SHP77 (cell line): Measurements from ENCODE around the gene SIGLEC15.
"Not testable (repeated sequence)": the region's sequence is repeated elsewhere in the genome, so short reads cannot be mapped to it uniquely, and the experiment has no call there.

Experiments used
- DNase-seq, 2 experiments: peaks; one replicate each; lab custom pipeline; 2025; lab: John Stamatoyannopoulos, UW

Gene SIGLEC15, protein sequence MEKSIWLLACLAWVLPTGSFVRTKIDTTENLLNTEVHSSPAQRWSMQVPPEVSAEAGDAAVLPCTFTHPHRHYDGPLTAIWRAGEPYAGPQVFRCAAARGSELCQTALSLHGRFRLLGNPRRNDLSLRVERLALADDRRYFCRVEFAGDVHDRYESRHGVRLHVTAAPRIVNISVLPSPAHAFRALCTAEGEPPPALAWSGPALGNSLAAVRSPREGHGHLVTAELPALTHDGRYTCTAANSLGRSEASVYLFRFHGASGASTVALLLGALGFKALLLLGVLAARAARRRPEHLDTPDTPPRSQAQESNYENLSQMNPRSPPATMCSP

DNA sequence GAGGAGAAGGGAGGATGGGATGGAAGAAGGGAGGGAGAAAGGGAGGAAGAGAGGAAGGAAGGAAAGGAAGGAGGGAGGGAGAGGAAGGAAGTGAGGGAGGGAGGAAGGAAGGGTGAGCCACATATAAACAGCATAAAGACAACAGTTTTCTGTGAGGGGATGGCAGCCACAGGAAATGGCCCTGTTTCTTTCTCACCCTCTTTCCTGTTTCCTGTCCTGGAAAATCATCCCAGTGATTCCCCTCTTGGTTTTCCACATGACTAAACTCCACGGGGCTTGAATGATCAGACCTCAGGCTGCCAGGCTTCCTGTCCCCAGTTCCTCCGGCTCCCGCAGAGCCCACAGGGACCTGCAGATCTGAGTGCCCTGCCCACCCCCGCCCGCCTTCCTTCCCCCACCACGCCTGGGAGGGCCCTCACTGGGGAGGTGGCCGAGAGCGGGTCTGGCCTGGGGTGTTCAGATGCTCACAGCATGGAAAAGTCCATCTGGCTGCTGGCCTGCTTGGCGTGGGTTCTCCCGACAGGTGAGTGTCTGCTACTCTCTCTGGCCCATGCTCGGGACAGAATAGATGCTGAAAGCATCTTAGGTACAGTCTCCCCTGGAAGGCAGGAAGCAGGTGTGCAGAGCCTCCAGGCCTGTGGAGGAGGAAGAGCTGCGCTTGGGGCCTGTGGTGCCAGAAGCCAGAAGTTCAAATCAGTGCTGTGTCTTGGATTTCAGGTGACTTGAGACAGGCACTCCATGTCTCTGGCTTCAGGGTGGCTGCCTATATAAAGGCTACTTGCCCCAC is at the start of gene SIGLEC15:
TSS of gene SIGLEC15 (plus strand) at position 418 of the 787 bp plus-strand sequence. CDS start at position 472, 54 bp downstream.
- no peak for DNase-seq

DNA sequence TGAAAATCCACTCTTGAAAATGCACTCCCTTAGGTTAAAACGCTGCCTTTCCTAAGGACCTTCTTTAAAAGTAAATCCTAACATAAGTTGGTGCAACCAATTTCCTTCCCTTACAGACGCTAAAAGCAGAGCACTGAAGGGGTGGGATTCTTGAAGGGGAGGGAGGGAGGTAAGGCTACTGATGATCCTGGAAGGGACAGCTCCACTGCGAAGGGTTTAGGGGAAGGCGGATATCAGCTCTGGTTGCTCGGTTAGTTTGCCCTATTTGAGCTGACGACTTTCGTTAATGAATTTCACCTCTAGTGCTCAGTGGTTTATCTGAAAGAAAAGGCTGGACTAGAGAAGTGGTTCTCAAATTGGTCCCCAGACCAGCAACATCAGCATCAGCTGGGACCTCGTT is 49.7 kb upstream of the SIGLEC15 start:
- no peak for DNase-seq

DNA sequence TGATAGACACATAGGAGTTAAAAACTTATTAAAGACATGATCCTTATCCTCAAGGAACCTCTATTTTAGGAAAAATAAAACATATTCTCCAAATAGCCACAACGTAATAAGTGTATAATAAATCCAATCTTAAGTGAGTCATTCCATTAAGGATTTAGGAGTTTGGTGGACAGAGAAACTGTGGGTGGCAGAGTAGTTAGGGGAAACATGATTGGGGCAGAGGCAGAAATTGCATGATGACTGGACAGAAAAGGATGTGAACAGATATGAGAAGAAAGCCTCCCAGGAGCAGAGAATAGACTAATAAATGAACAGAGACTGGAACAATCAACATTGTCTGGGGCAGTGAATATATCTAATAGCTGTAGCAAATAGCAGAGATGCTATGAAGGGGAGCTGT is 48.1 kb upstream of the SIGLEC15 start:
- no peak for DNase-seq

DNA sequence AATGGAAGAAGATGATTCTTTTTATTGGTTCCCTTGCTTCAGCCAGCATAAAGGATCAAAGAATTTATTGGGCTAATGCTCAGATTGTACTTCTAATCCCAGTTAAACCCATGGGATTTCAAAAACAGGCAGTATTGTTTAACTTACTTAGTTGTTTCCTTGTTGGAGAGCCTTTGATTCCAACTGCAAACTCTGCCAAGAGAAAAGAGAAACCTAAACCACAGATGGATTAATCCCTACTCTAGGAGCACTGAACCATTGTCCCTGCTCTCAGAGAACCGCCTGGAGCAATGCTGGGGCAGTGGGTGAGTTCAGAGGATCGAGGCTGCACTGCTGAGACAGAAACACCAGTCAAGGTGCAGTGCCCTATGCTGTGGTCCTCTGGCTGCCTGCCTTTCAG is 44.9 kb upstream of the SIGLEC15 start:
- DNase-seq = no peak

DNA sequence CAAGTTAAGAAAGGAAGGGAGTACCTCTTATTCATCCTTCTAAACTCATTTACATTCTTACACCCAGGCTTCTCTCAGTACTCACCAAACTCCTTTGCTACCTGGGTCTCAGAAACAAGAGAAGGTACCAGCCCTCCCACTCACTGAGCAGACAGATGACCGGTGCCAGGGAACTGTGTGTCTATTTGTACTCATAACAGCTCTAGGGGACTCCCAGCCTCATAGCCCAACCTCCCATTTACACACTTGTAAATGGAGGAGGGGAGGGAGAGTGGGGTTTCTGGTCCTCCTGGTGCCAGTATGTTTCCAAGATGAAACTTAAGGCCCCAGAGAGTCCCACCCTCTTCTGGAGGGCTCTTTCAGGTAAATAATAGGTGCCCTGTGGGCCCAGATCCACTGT is 42.8 kb upstream of the SIGLEC15 start:
- no peak for DNase-seq

DNA sequence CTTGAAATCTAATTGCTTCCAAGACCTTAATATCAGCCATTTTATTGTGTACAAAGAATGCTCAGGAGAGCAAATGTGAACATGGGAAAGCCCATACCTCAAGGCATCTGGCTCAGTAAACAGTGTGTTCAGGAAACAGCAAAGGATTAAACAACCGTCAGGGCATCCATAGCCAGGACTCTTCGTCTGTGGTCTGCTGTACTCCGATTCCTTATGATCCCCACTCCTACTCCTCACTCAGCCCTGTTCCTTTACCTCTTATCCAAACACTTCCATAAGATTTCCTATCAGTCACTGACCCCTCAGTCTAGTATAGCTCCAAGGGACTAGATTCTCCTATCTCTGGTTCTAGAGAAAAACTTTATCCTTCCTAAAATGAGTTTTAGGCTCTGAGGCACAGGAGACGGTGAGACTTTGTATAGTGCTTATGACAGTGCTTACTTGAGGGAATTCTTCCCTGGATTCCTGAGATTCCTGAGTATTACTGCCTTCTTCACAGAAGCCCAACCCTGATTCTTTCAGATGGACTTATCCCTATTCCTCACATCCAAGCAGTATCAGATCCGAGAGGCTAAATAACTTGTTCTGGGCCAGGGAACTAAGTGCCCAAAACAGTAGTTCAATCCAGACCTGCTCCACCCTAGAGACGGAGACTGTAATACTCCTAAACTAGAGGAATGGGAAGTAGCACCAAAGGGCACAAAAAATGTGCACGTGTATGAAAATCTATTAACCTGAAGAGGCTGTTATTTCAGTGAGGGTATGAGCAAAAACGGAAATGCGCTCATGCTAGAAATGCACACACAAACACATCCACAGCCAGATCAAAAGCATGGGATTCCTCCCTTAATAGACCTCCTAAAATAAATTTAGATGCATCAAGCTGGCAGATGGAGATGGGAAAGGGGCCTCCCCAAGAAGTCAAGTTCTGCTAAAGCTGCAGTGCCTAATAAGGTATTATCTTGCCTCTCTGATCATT is 42.1 kb upstream of the SIGLEC15 start:
- DNase-seq = no peak

DNA sequence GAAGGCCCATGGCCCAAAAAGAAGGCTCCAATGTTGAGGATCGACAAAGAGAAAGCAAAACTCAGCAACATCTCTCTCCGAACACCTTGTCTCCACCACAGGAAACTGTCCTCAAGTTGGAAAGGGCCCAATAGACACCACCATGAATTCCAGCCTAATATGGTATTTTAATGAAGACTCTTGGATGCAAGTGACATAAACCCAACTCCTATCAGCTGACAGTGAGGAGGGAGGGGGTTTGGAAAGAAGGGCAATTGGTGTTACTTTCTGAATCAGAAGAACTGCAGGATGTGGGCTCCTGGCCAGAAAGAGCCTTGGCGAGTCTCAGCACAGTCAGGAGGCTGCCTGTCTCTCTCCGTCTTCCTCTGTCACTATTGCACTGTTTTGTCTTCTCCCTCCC is 40.3 kb upstream of the SIGLEC15 start:
- DNase-seq = no peak

DNA sequence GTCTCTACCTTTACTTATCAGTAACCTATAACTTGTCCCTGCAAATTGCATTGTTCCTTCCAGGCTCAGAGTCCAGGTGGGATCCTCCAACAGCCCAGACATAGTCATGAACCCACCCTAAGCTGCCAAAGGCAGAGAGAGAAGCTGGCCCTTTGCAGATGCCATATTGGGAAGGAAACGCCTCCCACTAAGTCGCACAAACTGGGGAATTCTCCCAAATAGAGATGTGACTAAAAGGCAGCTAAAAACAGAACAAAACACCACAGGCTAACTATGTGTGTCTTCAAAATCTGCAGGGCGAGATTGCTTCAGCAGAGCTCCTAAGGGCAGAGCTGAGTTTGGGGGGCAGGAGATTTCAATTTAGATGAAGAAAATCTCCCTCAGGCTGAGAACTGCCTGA is 38.5 kb upstream of the SIGLEC15 start:
- DNase-seq = no peak

DNA sequence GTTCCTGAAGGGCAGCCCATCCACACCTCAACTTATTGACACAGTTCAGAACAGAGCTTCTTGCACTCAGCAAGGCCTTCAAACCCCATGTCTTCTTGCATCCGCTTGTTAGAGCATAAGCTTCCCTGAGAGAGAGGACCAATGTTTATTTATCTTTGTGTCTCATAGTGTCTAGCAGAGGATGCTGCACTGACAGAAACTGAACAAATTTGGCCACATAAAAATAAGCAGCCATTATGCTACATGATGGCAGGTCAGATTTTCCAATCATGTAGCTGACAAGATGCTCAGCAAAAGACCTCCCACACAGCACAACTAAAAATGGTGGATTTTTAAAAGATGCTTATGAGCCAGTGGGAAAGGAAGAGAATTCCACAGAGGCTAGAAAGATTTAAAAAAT is 38.1 kb upstream of the SIGLEC15 start:
- no peak for DNase-seq

DNA sequence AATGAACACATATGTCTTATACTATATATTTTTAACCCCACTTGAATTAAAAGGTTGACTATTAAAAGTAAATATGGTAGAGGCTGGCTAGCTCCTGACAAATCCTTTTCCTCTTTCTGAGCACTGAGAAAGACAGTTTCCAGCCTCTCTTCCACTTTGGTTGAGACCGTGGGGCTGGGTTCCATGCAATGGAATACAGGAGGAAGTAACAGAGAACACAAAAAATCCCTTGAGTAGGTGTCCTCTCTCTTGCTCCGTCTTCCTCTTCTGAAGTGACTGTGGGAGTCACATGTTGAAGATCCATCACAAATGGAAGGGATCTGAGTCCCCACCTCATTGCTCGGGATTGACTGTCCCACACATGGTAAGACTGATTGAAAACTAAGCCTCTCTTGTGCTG is 36.6 kb upstream of the SIGLEC15 start:
- no peak for DNase-seq

DNA sequence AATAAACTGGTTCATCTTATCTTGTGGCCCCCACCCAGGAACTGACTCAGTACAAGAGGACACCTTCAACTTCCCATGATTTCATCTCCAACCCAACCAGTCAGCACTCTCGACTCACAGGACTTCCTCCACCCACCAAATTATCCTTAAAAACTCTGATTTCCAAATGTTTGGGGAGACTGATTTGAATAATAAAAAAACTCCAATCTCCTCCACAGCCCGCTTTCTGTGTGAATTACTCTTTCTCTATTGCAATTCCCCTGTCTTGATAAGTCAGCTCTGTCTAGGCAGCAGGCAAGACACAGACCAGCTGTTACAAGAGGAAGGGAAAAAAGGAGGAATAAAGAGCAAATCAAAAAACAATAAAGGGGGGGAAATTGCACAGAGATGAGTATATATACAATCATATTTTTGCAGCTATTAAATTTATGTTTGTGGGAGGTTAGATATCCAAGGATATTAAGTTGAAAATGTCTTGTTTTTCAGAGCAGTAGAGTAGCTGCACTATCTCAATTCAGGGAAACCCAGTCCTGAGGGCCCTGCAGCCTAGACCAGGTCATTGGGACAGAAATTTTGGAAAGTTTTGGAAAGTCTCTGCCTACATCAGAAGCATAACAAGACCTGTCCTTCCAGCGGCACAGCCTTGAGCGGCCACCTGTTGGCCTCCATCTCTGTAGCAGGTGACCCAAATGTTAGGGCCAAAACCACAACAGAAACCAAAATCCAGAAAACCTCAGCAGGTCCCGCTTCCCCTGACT is 32.8 kb upstream of the SIGLEC15 start:
- no peak for DNase-seq

DNA sequence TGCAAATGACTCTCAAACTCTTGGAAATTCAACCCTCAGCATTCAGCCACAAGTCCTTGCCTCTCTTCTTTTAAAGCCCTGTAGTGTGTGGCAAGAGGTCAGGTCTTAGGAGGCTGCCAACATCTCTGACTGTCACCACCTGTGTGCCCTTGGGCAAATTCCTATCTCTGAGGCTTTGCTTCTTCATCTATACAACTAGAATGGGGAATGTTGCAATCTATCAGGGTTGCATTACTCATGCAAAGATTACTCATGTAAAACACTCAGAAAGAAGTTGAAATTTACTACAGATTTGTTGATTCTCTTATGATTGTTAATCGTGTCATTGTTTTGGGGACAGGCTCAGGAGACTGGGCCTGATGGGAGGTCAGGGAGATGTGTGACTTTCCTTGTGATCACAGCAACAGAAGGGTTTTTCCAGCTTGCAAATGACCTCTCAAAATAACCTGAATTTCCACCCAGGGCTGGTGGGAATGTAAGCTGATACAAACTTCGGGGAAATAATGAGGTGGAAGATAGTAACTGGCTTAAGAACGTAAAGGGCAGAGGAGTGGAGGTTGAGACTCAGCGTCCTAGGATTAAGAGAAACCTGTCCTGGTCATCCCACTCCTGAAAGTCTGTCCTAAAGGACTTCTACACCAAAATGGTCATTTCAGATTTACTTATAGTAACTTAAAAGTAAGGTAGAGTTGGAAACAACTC is 32.1 kb upstream of the SIGLEC15 start:
- DNase-seq = no peak

DNA sequence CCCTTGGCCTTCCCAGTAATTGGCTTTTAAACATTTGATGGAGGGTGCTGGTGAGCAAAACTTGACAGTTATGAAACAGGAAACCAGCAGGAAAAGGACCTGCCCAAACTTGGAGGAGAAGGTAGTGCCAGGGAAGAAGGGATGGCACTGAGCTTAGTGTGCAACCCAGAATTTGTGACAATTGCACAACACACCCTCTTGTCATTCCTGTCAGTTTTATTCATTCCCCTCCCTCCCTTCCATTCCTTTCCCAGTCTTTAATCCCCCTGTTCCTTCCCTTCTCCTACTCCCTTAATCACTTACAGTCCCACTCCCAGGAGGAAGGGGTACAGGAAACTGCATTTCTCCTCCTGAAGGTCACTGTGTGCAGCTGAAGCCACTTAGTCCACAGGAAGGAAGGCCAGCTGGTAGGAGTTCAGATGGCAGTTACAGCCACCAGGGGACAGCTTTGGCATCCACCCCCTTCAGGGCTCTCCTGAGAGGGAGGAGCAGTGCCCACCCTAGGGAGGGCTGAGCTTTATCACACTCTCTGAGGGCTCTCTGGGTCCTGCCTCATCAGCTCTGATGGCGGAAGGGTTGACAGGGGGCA is 24.0 kb upstream of the SIGLEC15 start:
- DNase-seq = no peak

DNA sequence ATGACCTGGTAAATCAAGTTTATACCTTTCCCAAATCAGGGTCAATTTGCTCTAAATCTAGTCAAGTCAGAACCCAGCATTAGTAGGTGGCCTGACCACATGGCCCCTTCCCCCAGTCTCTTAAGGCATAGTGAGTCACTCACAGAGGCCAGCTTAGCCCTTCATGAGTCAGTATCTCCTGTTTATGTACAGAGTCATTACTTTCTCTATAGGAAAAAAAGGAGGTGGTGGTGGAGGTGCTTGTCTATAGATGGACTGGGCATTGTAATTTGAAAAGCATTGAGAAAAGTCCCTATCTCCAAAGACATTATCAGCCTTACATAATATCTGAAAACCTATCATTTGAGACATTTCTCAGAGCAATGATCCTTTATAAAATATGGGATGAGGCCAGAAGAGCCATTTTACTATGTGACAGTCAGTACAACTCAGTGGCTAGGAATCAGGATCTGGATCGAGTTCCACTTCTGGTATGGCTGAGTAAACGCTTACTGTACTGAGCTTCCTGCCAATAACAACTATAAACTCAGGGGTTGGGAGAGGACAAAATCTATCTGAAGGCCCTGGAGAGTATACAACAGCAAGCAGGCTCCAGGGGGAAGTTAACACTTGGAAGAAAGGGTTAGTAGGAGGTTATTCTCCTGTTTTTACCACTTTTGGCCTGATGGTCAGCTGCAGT is 22.5 kb upstream of the SIGLEC15 start:
- DNase-seq = no peak

DNA sequence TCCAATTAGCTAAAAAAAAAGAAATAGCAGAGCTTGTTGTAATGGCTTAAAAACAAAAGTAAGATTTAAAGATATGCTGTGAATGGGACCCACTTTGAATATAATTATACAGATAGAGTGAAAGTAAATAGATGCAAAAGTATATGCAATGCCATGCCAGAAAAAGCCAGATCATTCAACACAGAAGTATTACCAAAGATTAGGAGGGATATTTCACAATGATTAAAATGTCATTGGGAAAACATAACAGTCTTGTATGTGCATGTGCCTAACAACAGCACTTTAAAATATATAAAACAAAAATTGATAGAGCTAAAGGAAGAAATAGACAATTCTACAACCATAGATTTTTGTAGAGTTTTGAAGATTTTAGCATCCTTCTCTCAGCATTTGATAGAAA is 19.9 kb upstream of the SIGLEC15 start:
- DNase-seq = no peak

DNA sequence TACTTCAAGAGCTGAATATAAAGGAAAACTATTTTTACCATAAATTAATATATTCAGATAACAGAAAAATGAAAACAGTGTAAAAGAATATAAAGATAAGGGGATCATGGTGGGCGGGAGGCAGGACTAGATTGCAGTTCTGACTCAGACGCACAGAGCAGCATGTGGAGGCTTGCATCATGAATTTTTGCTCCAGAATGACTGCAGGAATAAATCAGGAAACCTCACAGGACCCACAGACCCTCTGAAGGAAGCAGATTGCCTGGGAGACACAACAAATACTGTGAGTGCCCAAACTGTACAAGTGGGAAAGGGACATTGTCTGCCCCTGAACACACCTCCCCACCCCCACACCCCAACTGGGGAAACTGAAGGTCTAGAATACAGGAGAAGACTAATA is 19.2 kb upstream of the SIGLEC15 start:
- DNase-seq = no peak

DNA sequence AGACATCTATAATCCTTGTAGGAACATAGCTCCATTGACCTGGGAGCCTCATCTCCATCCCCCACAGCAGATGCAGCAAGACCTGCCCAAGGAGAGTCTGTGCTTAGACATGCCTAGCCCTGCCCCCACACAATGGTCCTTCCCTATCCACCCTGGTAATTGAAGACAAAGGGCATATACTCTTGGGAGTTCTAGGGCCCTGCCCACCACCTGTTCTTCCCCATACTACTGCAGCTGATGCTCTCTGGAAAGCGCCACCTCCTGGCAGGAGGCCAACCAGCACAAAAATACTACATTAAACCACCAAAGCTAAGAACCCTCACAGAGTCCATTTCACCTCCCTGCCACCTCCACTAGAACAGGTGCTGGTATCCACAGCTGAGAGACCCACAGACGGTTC is 18.3 kb upstream of the SIGLEC15 start:
- DNase-seq = peak; percentile 10 to 19

DNA sequence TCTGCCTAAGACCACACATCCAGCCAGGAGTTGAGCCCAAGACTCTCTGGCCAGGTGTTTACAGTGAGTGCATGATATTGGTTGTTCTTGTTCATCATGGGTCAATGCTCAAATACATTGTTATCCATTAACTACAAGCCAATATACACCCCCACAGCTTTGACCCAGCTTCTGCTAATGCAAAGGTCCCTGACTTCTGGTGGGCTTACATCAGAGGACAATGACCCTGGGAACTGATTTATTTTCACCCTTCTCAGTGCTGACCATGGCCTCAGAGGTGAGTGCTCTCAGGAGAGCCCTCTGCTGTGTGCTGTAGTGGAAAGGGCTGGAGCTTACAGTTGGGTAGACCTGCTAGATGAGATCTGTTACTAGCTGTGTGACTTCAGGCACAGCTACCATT is 10.7 kb upstream of the SIGLEC15 start:
- DNase-seq = not testable (repeated sequence)

DNA sequence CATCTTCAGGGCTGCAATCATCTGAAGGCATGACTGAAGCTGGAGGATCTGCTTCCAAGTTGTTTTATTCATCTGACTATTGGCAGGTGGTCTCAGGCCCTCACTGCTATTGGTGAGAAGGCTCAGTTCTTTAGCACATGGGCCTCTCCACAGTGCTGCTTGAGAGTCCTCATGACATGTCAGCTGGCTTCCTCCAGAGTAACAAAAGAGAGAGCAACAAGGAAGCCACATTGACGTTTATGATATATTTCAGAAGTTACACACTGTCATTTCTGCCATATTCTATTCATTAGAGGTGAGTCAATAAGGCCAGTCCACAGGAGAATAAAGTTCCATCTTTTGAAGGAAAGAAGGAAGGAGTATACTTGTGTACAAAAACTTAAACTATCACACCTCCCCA is 7.9 kb upstream of the SIGLEC15 start:
- no peak for DNase-seq

DNA sequence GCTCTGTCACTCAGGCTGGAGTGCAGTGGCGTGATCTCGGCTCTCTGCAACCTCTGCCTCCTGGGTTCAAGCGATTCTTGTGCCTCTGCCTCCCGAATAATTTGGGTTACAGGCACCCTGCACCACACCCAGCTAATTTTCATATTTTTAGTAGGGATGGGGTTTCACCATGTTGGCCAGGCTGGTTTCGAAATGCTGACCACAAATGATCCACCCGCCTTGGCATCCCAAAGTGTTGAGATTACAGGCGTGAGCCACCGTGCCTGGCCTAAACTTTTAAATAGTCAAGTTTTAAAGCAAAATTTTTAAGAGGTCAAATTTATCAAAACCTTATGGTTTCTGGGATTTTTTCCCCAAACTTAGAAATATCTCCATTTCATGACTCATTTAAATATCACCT is 6.7 kb upstream of the SIGLEC15 start:
- not testable (repeated sequence) for DNase-seq
